Vagina (tissue), 2 donors: Measurements from ENCODE around the gene TSPAN9. TPM values are rescaled to one million over a fixed set of nuclear protein-coding genes. Genes with fewer than 3 reads are reported as not detected.

Experiments
- DNase-seq, 2 donors: peaks; one replicate each; pipeline ENCODE4 v3.0.0-alpha.2; 2017; ENCODE audit errors: extremely low spot score in 2 of 2
- H3K27ac ChIP-seq: fragments of 200-600 bp; sonication (generic); one replicate; pipeline ENCODE4 v1.5.1; 2019
- H3K27me3 ChIP-seq: fragments of 200-600 bp; sonication (generic); one replicate; pipeline ENCODE4 v1.5.1; 2019
- H3K36me3 ChIP-seq, 2 donors: fragments of 200-600 bp; sonication (generic); one replicate each; pipeline ENCODE4 v1.5.1; 2017 to 2019
- H3K4me1 ChIP-seq: fragments of 200-600 bp; sonication (generic); one replicate; pipeline ENCODE4 v1.5.1; 2019
- H3K4me3 ChIP-seq, 2 donors: fragments of 200-600 bp; sonication (generic); 1 replicate in 1 of 2; 2 replicates in 1 of 2; pipeline ENCODE4 v1.5.1; 2016 to 2019
- H3K9me3 ChIP-seq: fragments of 200-600 bp; sonication (generic); one replicate; pipeline ENCODE4 v1.5.1; 2019
- CTCF ChIP-seq, 3 experiments: fragments of 450-650 bp in 2 of 3; fragments of 200-600 bp in 1 of 3; sonication (generic) in 1 of 3; IDR thresholded peaks; one replicate each; pipeline ENCODE4 v1.5.1; 2017 to 2019; ENCODE audit warnings: antibody characterized with exemption in 3 of 3, mild to moderate bottlenecking in 2 of 3, moderate library complexity in 2 of 3
- POLR2A ChIP-seq, 2 donors: fragments of 450-650 bp; IDR thresholded peaks; one replicate each; pipeline ENCODE4 v1.6.1; 2017; ENCODE audit warnings: antibody characterized with exemption in 2 of 2, mild to moderate bottlenecking in 2 of 2, moderate library complexity in 2 of 2
- POLR2AphosphoS5 ChIP-seq, 2 donors: sonication (generic); formaldehyde crosslinking; IDR thresholded peaks; one replicate each; pipeline ENCODE4 v1.9.0; 2017; ENCODE audit warnings: antibody characterized with exemption in 2 of 2, mild to moderate bottlenecking in 2 of 2, low read depth in 1 of 2; ENCODE audit not compliant: insufficient read depth in 1 of 2
- intact Hi-C: fragments of 100-400 bp; cut with DNase I; formaldehyde crosslinking; loops from one replicate; pipeline ENCODE4 v1.15.1; 2023
- total RNA-seq: library from RNA; depleted of rRNA; stranded (reverse); fragments of >200 nt; gene quantifications from one replicate; pipeline ENCODE4 v1.2.3, GENCODE V29; 2016

TSPAN9 gene
- total RNA-seq, 1 donor from 2014 or later: 32.2 TPM

GRCh38 chr12:3099146-3099545 is 22.0 kb downstream of the TSPAN9 start:
- no peak overlapping the region for H3K27ac ChIP-seq
- no peak for DNase-seq
- TF ChIP-seq POLR2AphosphoS5 (IDR thresholded peaks at IDR 0.05; ENCODE audit: insufficient read depth in 1 of 2, low read depth in 1 of 2) (no peak), CTCF (IDR thresholded peaks at IDR 0.05) (no peak), POLR2A (IDR thresholded peaks at IDR 0.05) (no peak)
- H3K9me3 ChIP-seq: no peaks in the 10 kb centered on the region
- intact Hi-C loops: no loop called here
- H3K4me3 ChIP-seq: no peak overlapping the region
- peaks cover 48% of the 10 kb centered on the region for H3K4me1 ChIP-seq
- no peaks in the 10 kb centered on the region for H3K36me3 ChIP-seq
- no peaks in the 10 kb centered on the region for H3K27me3 ChIP-seq

GRCh38 chr12:3101309-3102024 is 24.3 kb downstream of the TSPAN9 start:
- peaks cover 71% of the 10 kb centered on the region for H3K4me1 ChIP-seq
- TF ChIP-seq CTCF (IDR thresholded peaks at IDR 0.05) (no peak), POLR2A (IDR thresholded peaks at IDR 0.05) (no peak)
- H3K27me3 ChIP-seq: no peaks in the 10 kb centered on the region
- no peak overlapping the region for H3K27ac ChIP-seq
- intact Hi-C loops: no loop called here
- H3K36me3 ChIP-seq: no peaks in the 10 kb centered on the region
- no peaks in the 10 kb centered on the region for H3K9me3 ChIP-seq
- H3K4me3 ChIP-seq: no peak overlapping the region
- DNase-seq: no peak

GRCh38 chr12:3102771-3103410 is 25.7 kb downstream of the TSPAN9 start:
- intact Hi-C loops: no loop called here
- no peak overlapping the region for H3K27ac ChIP-seq
- no peak for DNase-seq
- no peaks in the 10 kb centered on the region for H3K27me3 ChIP-seq
- no peak overlapping the region for H3K4me3 ChIP-seq
- H3K9me3 ChIP-seq: no peaks in the 10 kb centered on the region
- no peaks in the 10 kb centered on the region for H3K36me3 ChIP-seq
- peaks cover 73% of the 10 kb centered on the region for H3K4me1 ChIP-seq
- TF ChIP-seq CTCF (IDR thresholded peaks at IDR 0.05): no peak
- TF ChIP-seq POLR2AphosphoS5 (IDR thresholded peaks at IDR 0.05; ENCODE audit: insufficient read depth in 1 of 2, low read depth in 1 of 2): peak in 1 of 2 donors; percentile 22

- intact Hi-C loops: no loop called here
- H3K27ac ChIP-seq: peak overlapping the region; percentile 80
- H3K4me3 ChIP-seq: no peak overlapping the region
Observed at GRCh38 chr12:3103806-3104205, 26.6 kb downstream of the TSPAN9 start.

GRCh38 chr12:3105690-3106479 is 28.7 kb downstream of the TSPAN9 start:
- TF ChIP-seq CTCF (IDR thresholded peaks at IDR 0.05) (no peak), POLR2A (IDR thresholded peaks at IDR 0.05) (no peak), POLR2AphosphoS5 (IDR thresholded peaks at IDR 0.05; ENCODE audit: insufficient read depth in 1 of 2, low read depth in 1 of 2) (no peak)
- Histone ChIP-seq H3K36me3 (peaks cover 0 to 1% of the 10 kb centered on the region in 2 donors), H3K9me3 (no peaks in the 10 kb centered on the region), H3K4me3 (no peak overlapping the region), H3K27ac (peak overlapping the region; percentile 80), H3K4me1 (peaks cover 70% of the 10 kb centered on the region), H3K27me3 (no peaks in the 10 kb centered on the region)
- intact Hi-C loops: no loop called here
- DNase-seq: no peak

More at GRCh38 chr12:3103806-3104205, 26.6 kb downstream of the TSPAN9 start:
- no peak for DNase-seq
- TF ChIP-seq POLR2AphosphoS5 (IDR thresholded peaks at IDR 0.05; ENCODE audit: insufficient read depth in 1 of 2, low read depth in 1 of 2): no peak
- peaks cover 70% of the 10 kb centered on the region for H3K4me1 ChIP-seq
- H3K36me3 ChIP-seq: no peaks in the 10 kb centered on the region
- H3K9me3 ChIP-seq: no peaks in the 10 kb centered on the region
- no peaks in the 10 kb centered on the region for H3K27me3 ChIP-seq
